Stimulated activated CD4-positive, alpha-beta T cell treated with anti-CD3 and anti-CD28 coated beads, Interleukin-2, amount 100 ng/mL, for 4 hours (primary cell): ENCODE measurements around the gene PRAMEF20.
"Not testable (repeated sequence)": the region's sequence is repeated elsewhere in the genome, so short reads cannot be mapped to it uniquely, and the experiment has no call there.

Experiments
- DNase-seq: peaks from one replicate; pipeline ENCODE4 v3.0.0-alpha.2; 2020; ENCODE audit warnings: low read depth

Gene PRAMEF20

GRCh38 chr1:13410150-13410549 lies at the start of gene PRAMEF20:
Gene PRAMEF20, plus strand, starts transcription at chr1:13410450. Its CDS starts 5,905 bp downstream, at chr1:13416355.
- not testable (repeated sequence) for DNase-seq

- DNase-seq = not testable (repeated sequence)
Measured at GRCh38 chr1:13362364-13362763, 47.9 kb upstream of the PRAMEF20 start.

GRCh38 chr1:13364928-13365327 lies 45.3 kb upstream of the PRAMEF20 start:
- not testable (repeated sequence) for DNase-seq

- DNase-seq = not testable (repeated sequence)
Measured at GRCh38 chr1:13366536-13366935, 43.7 kb upstream of the PRAMEF20 start.

GRCh38 chr1:13368544-13368943 lies 41.7 kb upstream of the PRAMEF20 start:
- DNase-seq = not testable (repeated sequence)

GRCh38 chr1:13378983-13379382 lies 31.3 kb upstream of the PRAMEF20 start:
- not testable (repeated sequence) for DNase-seq

- DNase-seq = not testable (repeated sequence)
Measured at GRCh38 chr1:13380380-13380779, 29.9 kb upstream of the PRAMEF20 start.

- DNase-seq = not testable (repeated sequence)
Measured at GRCh38 chr1:13389332-13389731, 20.9 kb upstream of the PRAMEF20 start, which contains the start of gene PRAMEF17. Gene PRAMEF17, plus strand, starts transcription at chr1:13389632. Its CDS starts 26 bp downstream, at chr1:13389658.

- not testable (repeated sequence) for DNase-seq
Measured at GRCh38 chr1:13393004-13393403, 17.2 kb upstream of the PRAMEF20 start.

GRCh38 chr1:13394761-13395160 lies 15.5 kb upstream of the PRAMEF20 start:
- DNase-seq = not testable (repeated sequence)

- DNase-seq = not testable (repeated sequence)
Measured at GRCh38 chr1:13395311-13395710, 14.9 kb upstream of the PRAMEF20 start.

- DNase-seq = no peak
Measured at GRCh38 chr1:13407811-13408210, 2.4 kb upstream of the PRAMEF20 start.

GRCh38 chr1:13430495-13430894 lies 20.2 kb downstream of the PRAMEF20 start:
- DNase-seq = no peak

GRCh38 chr1:13432251-13432650 lies 22.0 kb downstream of the PRAMEF20 start:
- no peak for DNase-seq

- not testable (repeated sequence) for DNase-seq
Measured at GRCh38 chr1:13433694-13434358, 23.6 kb downstream of the PRAMEF20 start.

- DNase-seq = no peak
Measured at GRCh38 chr1:13435458-13435857, 25.2 kb downstream of the PRAMEF20 start.

- not testable (repeated sequence) for DNase-seq
Measured at GRCh38 chr1:13439104-13439783, 29.0 kb downstream of the PRAMEF20 start.

GRCh38 chr1:13443335-13443979 lies 33.2 kb downstream of the PRAMEF20 start:
- DNase-seq = no peak

- no peak for DNase-seq
Measured at GRCh38 chr1:13450204-13450603, 40.0 kb downstream of the PRAMEF20 start.

- no peak for DNase-seq
Measured at GRCh38 chr1:13451399-13451965, 41.2 kb downstream of the PRAMEF20 start.

- DNase-seq = no peak
Measured at GRCh38 chr1:13456904-13457532, 46.8 kb downstream of the PRAMEF20 start.

GRCh38 chr1:13461977-13462376 lies 51.7 kb downstream of the PRAMEF20 start:
- no peak for DNase-seq
